Measurements from ENCODE around the gene ADAM12.

- TF ChIP-seq EZH2 (IDR thresholded peaks at IDR 0.05; ENCODE audit: low read depth) (no peak), CTCF (conservative IDR thresholded peaks at IDR 0.05) (no peak)
Observed at GRCh38 chr10:126259760-126260479, 128.4 kb downstream of the ADAM12 start.
